A549 (cell line): Measurements from ENCODE around the gene RAD51B. TPM values are rescaled to one million over a fixed set of nuclear protein-coding genes. Genes with fewer than 3 reads are reported as not detected.

Source experiments
- ATAC-seq, 2 experiments: fragments of 200-7000 bp in 1 of 2; fragments of >200 bp in 1 of 2; cut with Nextera tagmentation in 1 of 2; cut with Tn5 transposase in 1 of 2; 3 replicates each; pipeline versions ENCODE4 v1.8.0 to v1.9.1; 2018 to 2020; ENCODE audit warnings: mild to moderate bottlenecking in 1 of 2, moderate library complexity in 1 of 2
- CTCF ChIA-PET: fragments of 300-600 bp; sonication (Branson Sonifier 250); formaldehyde crosslinking; extraction: SDS; loops from one replicate; lab custom pipeline; 2021; ENCODE audit warnings: antibody characterized with exemption, inconsistent platforms; lab: Yijun Ruan, JAX
- POLR2A ChIA-PET: fragments of 350-600 bp; formaldehyde crosslinking; extraction: SDS; loops from one replicate; lab custom pipeline; 2021; ENCODE audit warnings: antibody characterized with exemption, inconsistent platforms; lab: Yijun Ruan, JAX
- DNase-seq, 2 experiments: peaks; one replicate each; pipeline versions ENCODE4 v3.0.0 to v3.0.0-alpha.2; 2011 to 2016; ENCODE audit warnings: low read depth in 1 of 2, low spot score in 1 of 2
- FAIRE-seq: peaks from 2 replicates; lab custom pipeline; 2011; peaks lifted over from hg19 to GRCh38; lab: Jason Lieb, UNC
- H3K27ac ChIP-seq, 2 experiments: fragments of >200 bp; sonication (Bioruptor Twin); formaldehyde crosslinking; 3 replicates each; pipeline ENCODE4 v1.5.1; 2016 to 2017
- H3K4me1 ChIP-seq: fragments of >200 bp; sonication (Bioruptor Twin); formaldehyde crosslinking; 3 replicates; pipeline ENCODE4 v1.6.1; 2016
- H3K4me2 ChIP-seq: fragments of >200 bp; sonication (Bioruptor Twin); formaldehyde crosslinking; 3 replicates; pipeline ENCODE4 v1.6.1; 2016
- H3K4me3 ChIP-seq: fragments of >200 bp; sonication (Bioruptor Twin); formaldehyde crosslinking; 3 replicates; pipeline ENCODE4 v1.5.1; 2016
- H3K9me3 ChIP-seq: fragments of >200 bp; sonication (Bioruptor Twin); formaldehyde crosslinking; 3 replicates; pipeline ENCODE4 v1.6.1; 2016
- BCL3 ChIP-seq: fragments of >200 bp; sonication (Bioruptor Twin); formaldehyde crosslinking; IDR thresholded peaks from 3 replicates; pipeline ENCODE4 v1.6.1; 2016
- CBX8 ChIP-seq: fragments of 200-600 bp; sonication (generic); IDR thresholded peaks from 2 replicates; pipeline ENCODE4 v1.6.1; 2016
- CTCF ChIP-seq: fragments of >200 bp; sonication (Bioruptor Twin); formaldehyde crosslinking; IDR thresholded peaks from 3 replicates; pipeline ENCODE4 v1.5.1; 2016
- E2F6 ChIP-seq: IDR thresholded peaks from 2 replicates; pipeline ENCODE4 v1.6.1; 2012; ENCODE audit warnings: low read depth, borderline replicate concordance
- FOSB ChIP-seq: fragments of 250-450 bp; sonication (Bioruptor Pico); IDR thresholded peaks from 2 replicates; pipeline ENCODE4 v1.5.0; 2020; ENCODE audit warnings: mild to moderate bottlenecking, moderate library complexity
- FOSL2 ChIP-seq, 2 experiments: fragments of 450-650 bp in 1 of 2; fragments of >200 bp in 1 of 2; sonication (Bioruptor Twin) in 1 of 2; formaldehyde crosslinking; IDR thresholded peaks; 2 replicates each; pipeline versions ENCODE4 v1.5.0 to v1.6.1; 2016 to 2020; ENCODE audit warnings: mild to moderate bottlenecking in 1 of 2, moderate library complexity in 1 of 2
- FOXS1 ChIP-seq: fragments of 250-450 bp; sonication (Bioruptor Pico); IDR thresholded peaks from 2 replicates; pipeline ENCODE4 v1.5.0; 2020; ENCODE audit warnings: mild to moderate bottlenecking, moderate library complexity
- HEYL ChIP-seq: fragments of 250-450 bp; sonication (Bioruptor Pico); IDR thresholded peaks from 2 replicates; pipeline ENCODE4 v1.8.0; 2021; ENCODE audit warnings: mild to moderate bottlenecking, moderate library complexity
- HOXB5 ChIP-seq: fragments of 250-450 bp; sonication (Bioruptor Pico); IDR thresholded peaks from 2 replicates; pipeline ENCODE4 v1.5.0; 2020; ENCODE audit warnings: mild to moderate bottlenecking, moderate library complexity
- MAFK ChIP-seq: fragments of 450-650 bp; IDR thresholded peaks from 2 replicates; pipeline ENCODE4 v1.6.1; 2014; ENCODE audit not compliant: partially characterized antibody
- PBX3 ChIP-seq: IDR thresholded peaks from 2 replicates; pipeline ENCODE4 v1.6.1; 2012
- RARB ChIP-seq: fragments of 250-450 bp; sonication (Bioruptor Pico); IDR thresholded peaks from 2 replicates; pipeline ENCODE4 v1.8.0; 2021; ENCODE audit warnings: mild to moderate bottlenecking, moderate library complexity
- RCOR1 ChIP-seq: fragments of 150-350 bp; IDR thresholded peaks from 2 replicates; pipeline ENCODE4 v1.6.1; 2014; ENCODE audit warnings: antibody characterized with exemption, low read length, low read depth
- TFCP2L1 ChIP-seq: fragments of 250-450 bp; sonication (Bioruptor Pico); IDR thresholded peaks from 2 replicates; pipeline ENCODE4 v1.5.0; 2021; ENCODE audit warnings: mild to moderate bottlenecking
- TP53 ChIP-seq: fragments of 250-450 bp; sonication (Bioruptor Pico); IDR thresholded peaks from 2 replicates; pipeline ENCODE4 v1.5.0; 2021; ENCODE audit warnings: mild to moderate bottlenecking, moderate library complexity
- WGBS: methylation state at CpG from one replicate; pipeline ENCODE4 v1.1.6; 2017; ENCODE audit errors: missing lambda C conversion rate; 5-methylcytosine and 5-hydroxymethylcytosine counted together
- polyA plus RNA-seq, 4 experiments: library from polyadenylated mRNA; depleted of rRNA in 3 of 4; stranded (reverse); fragments of >200 nt; fragmentation: RNase III in 1 of 4; extraction: RNeasy Plus Mini Kit Qiagen cat#74134 plus additional on column Dnase treatment in 1 of 4; gene quantifications; 2 replicates in 3 of 4; 3 replicates in 1 of 4; pipeline ENCODE4 v1.2.3, GENCODE V29; 2011 to 2017

RAD51B gene
- polyA plus RNA-seq, 2 of the 4 experiments (the other 2 are of a cell fraction): 7.2 to 10.8 TPM

- ChIA-PET POLR2A (no interaction called here), CTCF (interaction anchor here (1.2 to 2.5 kb wide), 3 partner anchors 9 to 965 kb away, joined by 3 to 17 read pairs (median 6); no protein-coding TSS in a partner anchor)
- no peak overlapping the region for H3K27ac ChIP-seq
- 80% methylated on average over 6 of the region's 9 CpGs for WGBS
- no peak overlapping the region for H3K4me2 ChIP-seq
- peaks cover 9% of the 10 kb centered on the region for H3K9me3 ChIP-seq
- H3K4me1 ChIP-seq: no peaks in the 10 kb centered on the region
- H3K4me3 ChIP-seq: no peak overlapping the region
- no peak for DNase-seq
- no peak for FAIRE-seq
- ATAC-seq: no peak
- TF ChIP-seq FOSL2 (IDR thresholded peaks at IDR 0.05) (no peak), FOSL2 (CRISPR knock-in tag; IDR thresholded peaks at IDR 0.05) (no peak), RARB (CRISPR knock-in tag) (no peak), FOXS1 (CRISPR knock-in tag) (no peak), TFCP2L1 (CRISPR knock-in tag) (no peak)
Observed at GRCh38 chr14:67851785-67852410, 32.3 kb downstream of the RAD51B start.

- H3K27ac ChIP-seq: no peak overlapping the region
- peaks cover 9% of the 10 kb centered on the region for H3K9me3 ChIP-seq
- DNase-seq: no peak
- CTCF ChIA-PET: interaction anchor here (1.1 to 1.5 kb wide), 2 partner anchors 8 to 15 kb away, joined by 3 to 4 read pairs; no protein-coding TSS in a partner anchor
- no peak overlapping the region for H3K4me3 ChIP-seq
- TF ChIP-seq CBX8 (no peak), MAFK (no peak), RARB (CRISPR knock-in tag) (no peak), HOXB5 (CRISPR knock-in tag) (no peak), FOSB (CRISPR knock-in tag) (no peak), PBX3 (no peak), BCL3 (no peak), HEYL (CRISPR knock-in tag) (no peak), TFCP2L1 (CRISPR knock-in tag) (no peak), RCOR1 (no peak), TP53 (CRISPR knock-in tag) (no peak)
- TF ChIP-seq, all 56 proteins: peak for 0
- POLR2A ChIA-PET: no interaction called here
- Histone ChIP-seq H3K4me2 (no peak overlapping the region), H3K4me1 (no peaks in the 10 kb centered on the region)
- FAIRE-seq: no peak
- no peak for ATAC-seq
Observed at GRCh38 chr14:67852926-67853604, 33.5 kb downstream of the RAD51B start.

- TF ChIP-seq CTCF: no peak
- no peak for TF ChIP-seq E2F6
- Histone ChIP-seq H3K4me2 (no peak overlapping the region), H3K4me3 (no peak overlapping the region), H3K4me1 (no peaks in the 10 kb centered on the region), H3K27ac (no peak overlapping the region), H3K9me3 (peaks cover 3% of the 10 kb centered on the region; the same call in 2 of the 3 replicates)
- CTCF ChIA-PET: interaction anchor here (1.1 kb wide), 1 partner anchor 16 kb away, joined by 4 read pairs; no protein-coding TSS in a partner anchor
- FAIRE-seq: no peak
- DNase-seq: no peak
- POLR2A ChIA-PET: no interaction called here
- WGBS: 43% methylated on average over 3 of the region's 3 CpGs
- ATAC-seq: no peak
Observed at GRCh38 chr14:67853715-67854114, 34.1 kb downstream of the RAD51B start.
